ENCODE results near the gene ATP2B2. TPM values are rescaled to one million over a fixed set of nuclear protein-coding genes. Genes with fewer than 3 reads are reported as not detected.
A peak's percentile ranks its signal among the peaks of the same experiment; 100 is the strongest.

The ATP2B2 gene
- total and polyA plus RNA-seq, 2 of the 8 experiments (the other 6 are each of a cell fraction or from before 2014, with no cell fraction given), result 0.14 to 1.2 TPM

DNA sequence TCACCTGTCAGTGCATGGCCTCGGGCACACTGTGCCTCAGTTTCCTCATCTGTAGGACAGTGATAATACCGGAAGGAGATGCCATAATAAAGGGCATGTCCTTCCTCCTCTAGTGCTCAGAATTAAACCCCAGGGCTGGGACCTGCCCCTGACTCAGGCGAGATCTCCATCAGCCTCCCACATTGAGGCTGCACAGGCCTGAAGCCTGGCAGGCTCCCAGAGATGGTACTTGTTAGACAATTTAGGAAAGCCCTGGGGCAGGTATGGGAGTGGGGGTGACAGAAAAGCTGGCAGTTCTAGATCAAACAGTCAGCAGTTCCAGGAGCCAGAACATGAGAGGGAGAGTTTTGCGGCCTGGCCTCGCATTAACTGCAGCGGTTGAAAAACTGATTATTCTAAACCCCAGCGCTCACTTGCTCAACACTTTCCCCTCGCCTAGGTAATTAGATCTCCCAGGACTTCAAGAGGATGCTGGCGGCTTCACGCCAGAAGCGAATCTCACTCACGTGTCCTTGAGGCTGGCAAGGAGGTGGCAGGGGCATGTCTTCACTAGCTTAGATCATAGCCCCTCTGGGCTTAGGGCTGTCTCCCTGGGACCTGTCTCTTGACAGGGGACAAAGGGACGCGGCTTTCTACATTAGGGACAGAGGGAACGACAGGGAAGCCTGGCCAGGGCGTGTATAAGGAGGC, 73.1 kb downstream of the ATP2B2 start:
- H3K23ac ChIP-seq (ENCODE audit: insufficient read length), result no peak overlapping the region
- no peaks in the 10 kb centered on the region for H3K9me3 ChIP-seq (ENCODE audit: insufficient read depth in 2 of 2, low read depth in 1 of 2, low read length in 1 of 2)
- H3K27me3 ChIP-seq (replicated peaks in 1 of 4; ENCODE audit: control insufficient read depth in 3 of 4, extremely low read depth in 1 of 4, insufficient read depth in 3 of 4, low read length in 3 of 4), result no peaks in the 10 kb centered on the region
- FAIRE-seq (no peak), DNase-seq (ENCODE audit: low read depth in 1 of 2, low spot score in 2 of 2) (no peak)
- no peak overlapping the region for H4K5ac ChIP-seq (ENCODE audit: insufficient read length, low read depth, low read length)
- H2BK15ac ChIP-seq (ENCODE audit: low read length), result no peak overlapping the region
- no peaks in the 10 kb centered on the region for H3K79me2 ChIP-seq (ENCODE audit: control insufficient read depth in 1 of 2, insufficient read depth in 2 of 2, low read length in 2 of 2)
- peak overlapping the region; percentile 17 for H3K4ac ChIP-seq (replicated peaks; ENCODE audit: insufficient read length, low read depth, low read length)
- no peaks in the 10 kb centered on the region for H3K36me3 ChIP-seq (ENCODE audit: control insufficient read depth in 2 of 4, insufficient read depth in 4 of 4, low read length in 3 of 4)
- H2AK5ac ChIP-seq (ENCODE audit: low read depth, low read length), result no peak overlapping the region
- TF ChIP-seq NANOG (IDR thresholded peaks at IDR 0.05; ENCODE audit: insufficient read depth, low read depth, low read length, poor library complexity, severe bottlenecking) (no peak), SUZ12 (IDR thresholded peaks at IDR 0.05; ENCODE audit: low read length) (no peak), EZH2 (IDR thresholded peaks at IDR 0.05; ENCODE audit: low read depth, low read length, severe bottlenecking) (no peak), KDM1A (IDR thresholded peaks at IDR 0.05; ENCODE audit: borderline replicate concordance, low read length) (no peak)
- no peak overlapping the region for H3K4me3 ChIP-seq (ENCODE audit: extremely low read depth in 1 of 4, insufficient read depth in 2 of 4, low read depth in 3 of 4, low read length in 4 of 4)
- H3K18ac ChIP-seq (ENCODE audit: extremely low read depth, low read length), result no peak overlapping the region
- no peaks in the 10 kb centered on the region for H3K79me1 ChIP-seq (ENCODE audit: low read depth, low read length)
- H4K8ac ChIP-seq (ENCODE audit: extremely low read depth, insufficient read depth, low read length), result no peak overlapping the region
- H2BK120ac ChIP-seq (replicated peaks; ENCODE audit: low read depth, low read length), result no peak overlapping the region
- no peak overlapping the region for H3K56ac ChIP-seq (replicated peaks; ENCODE audit: insufficient read length, low read depth, low read length)
- no peak overlapping the region for H2AFZ ChIP-seq (ENCODE audit: low read length)
- no peak overlapping the region for H4K91ac ChIP-seq (replicated peaks; ENCODE audit: insufficient read length, low read length)
- no peak overlapping the region for H3K27ac ChIP-seq (ENCODE audit: low read depth, low read length)
- no peak overlapping the region for H3K4me2 ChIP-seq (ENCODE audit: insufficient read depth in 1 of 2, low read depth in 2 of 2, low read length in 2 of 2)
- no peaks in the 10 kb centered on the region for H3K4me1 ChIP-seq (replicated peaks in 1 of 4; ENCODE audit: control insufficient read depth in 3 of 4, insufficient read depth in 4 of 4, low read length in 3 of 4)
- no peak overlapping the region for H3K14ac ChIP-seq (ENCODE audit: insufficient read length)
- no peak overlapping the region for H2BK20ac ChIP-seq (ENCODE audit: low read length)
- H3K23me2 ChIP-seq (ENCODE audit: low read depth, low read length), result no peaks in the 10 kb centered on the region
- H2BK5ac ChIP-seq (ENCODE audit: low read depth, low read length), result no peak overlapping the region
- 88% methylated on average over 16 of the region's 16 CpGs; no CpG with 5 or more reads in 1 of the 2 experiments for WGBS, 2 experiments (ENCODE audit: extremely low coverage in 1 of 2, insufficient coverage in 1 of 2, insufficient read length in 1 of 2, insufficient replicate concordance in 2 of 2, low coverage in 1 of 2, low lambda C conversion rate in 2 of 2, missing lambda C conversion rate in 1 of 2)
- POLR2A ChIA-PET (ENCODE audit: partially characterized antibody), result no interaction called here
- H4K20me1 ChIP-seq (replicated peaks in 1 of 2; ENCODE audit: control insufficient read depth in 1 of 2, insufficient read depth in 2 of 2, low read length in 2 of 2), result no peaks in the 10 kb centered on the region
- no peak overlapping the region for H2BK12ac ChIP-seq (ENCODE audit: low read depth, low read length)
- CTCF ChIA-PET (ENCODE audit: partially characterized antibody), result interaction anchor here (0.6 to 3.2 kb wide), 9 partner anchors 9 to 1941 kb away, joined by 3 to 23 read pairs (median 3); no protein-coding TSS in a partner anchor
- H3K9ac ChIP-seq (replicated peaks in 1 of 4; ENCODE audit: extremely low read depth in 1 of 4, low read depth in 3 of 4, low read length in 3 of 4), result no peak overlapping the region

Measured in H1 (cell line).